K562 (cell line): Measurements from ENCODE around the gene CLCN6. TPM values are rescaled to one million over a fixed set of nuclear protein-coding genes. Genes with fewer than 3 reads are reported as not detected.

Experiments used
- ATF4 ChIP-seq: fragments of 450-650 bp; formaldehyde crosslinking; IDR thresholded peaks from 2 replicates; pipeline ENCODE4 v1.4.0; 2022; ENCODE audit warnings: mild to moderate bottlenecking, moderate library complexity
- CREM ChIP-seq: IDR thresholded peaks from 2 replicates; pipeline ENCODE4 v1.6.1; 2014; ENCODE audit warnings: antibody characterized with exemption, low read depth
- FUS ChIP-seq: fragments of 200-400 bp; formaldehyde crosslinking; optimal IDR thresholded peaks from 2 replicates; pipeline ENCODE3; 2017; ENCODE audit warnings: low read depth, low read length
- MYC ChIP-seq, 2 experiments: fragments of 250-450 bp in 1 of 2; sonication (Bioruptor Pico) in 1 of 2; IDR thresholded peaks; 2 replicates each; pipeline versions ENCODE4 v1.5.1 to v1.6.1; 2012 to 2021; ENCODE audit warnings: low read depth in 2 of 2, borderline replicate concordance in 1 of 2, improper control_type of control experiment in 1 of 2, low read length in 1 of 2, mild to moderate bottlenecking in 1 of 2, moderate library complexity in 1 of 2
- NCOA2 ChIP-seq, 2 experiments: fragments of 450-650 bp; IDR thresholded peaks; 2 replicates each; pipeline ENCODE4 v1.6.1; 2018; ENCODE audit warnings: mild to moderate bottlenecking in 2 of 2, moderate library complexity in 1 of 2; ENCODE audit not compliant: partially characterized antibody in 2 of 2
- PCBP1 ChIP-seq: fragments of 200-400 bp; formaldehyde crosslinking; IDR thresholded peaks from 2 replicates; pipeline ENCODE4 v1.6.1; 2018; ENCODE audit warnings: mild to moderate bottlenecking, low read depth, low read length; ENCODE audit not compliant: poor library complexity, severe bottlenecking
- POLR2AphosphoS5 ChIP-seq: IDR thresholded peaks from 2 replicates; pipeline ENCODE4 v1.6.1; 2011; ENCODE audit warnings: mild to moderate bottlenecking, low read depth, low read length, moderate library complexity; ENCODE audit not compliant: control insufficient read depth, insufficient read depth
- ZFX ChIP-seq: sonication (generic); formaldehyde crosslinking; IDR thresholded peaks from 2 replicates; pipeline ENCODE4 v1.8.0; 2022; ENCODE audit warnings: mild to moderate bottlenecking, missing genetic modification reagents, moderate library complexity
- ZNF143 ChIP-seq: sonication (generic); formaldehyde crosslinking; IDR thresholded peaks from 2 replicates; pipeline ENCODE4 v1.9.0; 2022; ENCODE audit warnings: mild to moderate bottlenecking, missing genetic modification reagents
- ZNF592 ChIP-seq: fragments of 450-650 bp; IDR thresholded peaks from 2 replicates; pipeline ENCODE4 v1.6.1; 2017; ENCODE audit warnings: antibody characterized with exemption, mild to moderate bottlenecking
- ZNF830 ChIP-seq: fragments of 250-450 bp; sonication (Bioruptor Pico); IDR thresholded peaks from 2 replicates; pipeline ENCODE4 v1.5.0; 2021; ENCODE audit warnings: mild to moderate bottlenecking
- polyA plus RNA-seq, 8 experiments: library from polyadenylated mRNA; depleted of rRNA in 4 of 8; stranded (reverse) in 5 of 8; unstranded in 3 of 8; fragments of >200 nt; fragmentation: Nextera tagmentation in 2 of 8; fragmentation: Illumina TruSeq in 1 of 8; extraction: Ambion mirVana in 2 of 8; extraction: Trizol in 1 of 8; gene quantifications; 2 replicates each; pipeline versions ENCODE4 v1.2.1 to v1.2.3, GENCODE V29; 2011 to 2014; ENCODE audit warnings: inconsistent platforms in 1 of 8, missing spikeins in 1 of 8
- total RNA-seq, 7 experiments: library from RNA; depleted of rRNA in 6 of 7; stranded (reverse); fragments of >200 nt in 6 of 7; fragmentation: Illumina TruSeq in 2 of 7; extraction: Trizol in 2 of 7; gene quantifications; 2 replicates each; pipeline versions ENCODE4 v1.2.1 to v1.2.3, GENCODE V29; 2011 to 2021; ENCODE audit warnings: low replicate concordance in 1 of 7
- TF ChIP-seq, protein P1 (sequence below), 2 experiments: fragments of 450-650 bp; conservative IDR thresholded peaks; 2 replicates each; pipeline ENCODE4 v1.6.1; 2017; ENCODE audit warnings: mild to moderate bottlenecking in 2 of 2, moderate library complexity in 2 of 2
- TF ChIP-seq, protein P2 (sequence below): fragments of 250-450 bp; sonication (Bioruptor Pico); IDR thresholded peaks from 2 replicates; pipeline ENCODE4 v1.8.0; 2021; ENCODE audit warnings: mild to moderate bottlenecking, moderate library complexity
- TF ChIP-seq, protein P3 (sequence below): fragments of 250-450 bp; sonication (Bioruptor Pico); IDR thresholded peaks from 2 replicates; pipeline ENCODE4 v1.4.0; 2020; ENCODE audit warnings: borderline replicate concordance

The CLCN6 gene
- total and polyA plus RNA-seq, 9 of the 15 experiments (the other 6 are each of a cell fraction or from before 2014, with no cell fraction given) = 2.0 to 21.8 (median 13.6) TPM

- TF ChIP-seq ATF4 (CRISPR knock-in tag) (0 out of 2 replicates have a peak, but pooled peaks have one; percentile 33), POLR2AphosphoS5 (no peak), ZFX (CRISPR knock-in tag) (peak; percentile 6; the same call in 1 of the 2 replicates), CREM (peak; percentile 78), MYC (IDR thresholded peaks at IDR 0.05; ENCODE audit: low read depth, low read length) (no peak; the same call in 1 of the 2 replicates), MYC (CRISPR knock-in tag; IDR thresholded peaks at IDR 0.05; ENCODE audit: borderline replicate concordance, low read depth) (0 out of 2 replicates have a peak, but pooled peaks have one; percentile 40), ZNF830 (CRISPR knock-in tag) (0 out of 2 replicates have a peak, but pooled peaks have one; percentile 76), FUS (no peak), ZNF143 (CRISPR knock-in tag) (peak; percentile 49), ZNF592 (0 out of 2 replicates have a peak, but pooled peaks have one; percentile 34), PCBP1 (no peak), NCOA2 (IDR thresholded peaks at IDR 0.05; ENCODE audit: partially characterized antibody in 2 of 2) (no peak)
- TF ChIP-seq, protein P1, sequence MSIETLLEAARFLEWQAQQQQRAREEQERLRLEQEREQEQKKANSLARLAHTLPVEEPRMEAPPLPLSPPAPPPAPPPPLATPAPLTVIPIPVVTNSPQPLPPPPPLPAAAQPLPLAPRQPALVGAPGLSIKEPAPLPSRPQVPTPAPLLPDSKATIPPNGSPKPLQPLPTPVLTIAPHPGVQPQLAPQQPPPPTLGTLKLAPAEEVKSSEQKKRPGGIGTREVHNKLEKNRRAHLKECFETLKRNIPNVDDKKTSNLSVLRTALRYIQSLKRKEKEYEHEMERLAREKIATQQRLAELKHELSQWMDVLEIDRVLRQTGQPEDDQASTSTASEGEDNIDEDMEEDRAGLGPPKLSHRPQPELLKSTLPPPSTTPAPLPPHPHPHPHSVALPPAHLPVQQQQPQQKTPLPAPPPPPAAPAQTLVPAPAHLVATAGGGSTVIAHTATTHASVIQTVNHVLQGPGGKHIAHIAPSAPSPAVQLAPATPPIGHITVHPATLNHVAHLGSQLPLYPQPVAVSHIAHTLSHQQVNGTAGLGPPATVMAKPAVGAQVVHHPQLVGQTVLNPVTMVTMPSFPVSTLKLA (conservative IDR thresholded peaks at IDR 0.05) = 0 out of 4 replicates have a peak, but pooled peaks have one; percentile 26 to 32
- TF ChIP-seq, protein P2, sequence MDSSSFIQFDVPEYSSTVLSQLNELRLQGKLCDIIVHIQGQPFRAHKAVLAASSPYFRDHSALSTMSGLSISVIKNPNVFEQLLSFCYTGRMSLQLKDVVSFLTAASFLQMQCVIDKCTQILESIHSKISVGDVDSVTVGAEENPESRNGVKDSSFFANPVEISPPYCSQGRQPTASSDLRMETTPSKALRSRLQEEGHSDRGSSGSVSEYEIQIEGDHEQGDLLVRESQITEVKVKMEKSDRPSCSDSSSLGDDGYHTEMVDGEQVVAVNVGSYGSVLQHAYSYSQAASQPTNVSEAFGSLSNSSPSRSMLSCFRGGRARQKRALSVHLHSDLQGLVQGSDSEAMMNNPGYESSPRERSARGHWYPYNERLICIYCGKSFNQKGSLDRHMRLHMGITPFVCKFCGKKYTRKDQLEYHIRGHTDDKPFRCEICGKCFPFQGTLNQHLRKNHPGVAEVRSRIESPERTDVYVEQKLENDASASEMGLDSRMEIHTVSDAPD = no peak
- TF ChIP-seq, protein P3, sequence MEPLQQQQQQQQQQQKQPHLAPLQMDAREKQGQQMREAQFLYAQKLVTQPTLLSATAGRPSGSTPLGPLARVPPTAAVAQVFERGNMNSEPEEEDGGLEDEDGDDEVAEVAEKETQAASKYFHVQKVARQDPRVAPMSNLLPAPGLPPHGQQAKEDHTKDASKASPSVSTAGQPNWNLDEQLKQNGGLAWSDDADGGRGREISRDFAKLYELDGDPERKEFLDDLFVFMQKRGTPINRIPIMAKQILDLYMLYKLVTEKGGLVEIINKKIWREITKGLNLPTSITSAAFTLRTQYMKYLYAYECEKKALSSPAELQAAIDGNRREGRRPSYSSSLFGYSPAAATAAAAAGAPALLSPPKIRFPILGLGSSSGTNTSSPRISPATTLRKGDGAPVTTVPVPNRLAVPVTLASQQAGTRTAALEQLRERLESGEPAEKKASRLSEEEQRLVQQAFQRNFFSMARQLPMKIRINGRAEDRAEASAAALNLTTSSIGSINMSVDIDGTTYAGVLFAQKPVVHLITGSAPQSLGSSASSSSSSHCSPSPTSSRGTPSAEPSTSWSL = no peak
Measured at GRCh38 chr1:11841245-11842153, 35.5 kb downstream of the CLCN6 start (continued).
